ENCODE measurements around the gene ROS1.

Gene ROS1

DNA sequence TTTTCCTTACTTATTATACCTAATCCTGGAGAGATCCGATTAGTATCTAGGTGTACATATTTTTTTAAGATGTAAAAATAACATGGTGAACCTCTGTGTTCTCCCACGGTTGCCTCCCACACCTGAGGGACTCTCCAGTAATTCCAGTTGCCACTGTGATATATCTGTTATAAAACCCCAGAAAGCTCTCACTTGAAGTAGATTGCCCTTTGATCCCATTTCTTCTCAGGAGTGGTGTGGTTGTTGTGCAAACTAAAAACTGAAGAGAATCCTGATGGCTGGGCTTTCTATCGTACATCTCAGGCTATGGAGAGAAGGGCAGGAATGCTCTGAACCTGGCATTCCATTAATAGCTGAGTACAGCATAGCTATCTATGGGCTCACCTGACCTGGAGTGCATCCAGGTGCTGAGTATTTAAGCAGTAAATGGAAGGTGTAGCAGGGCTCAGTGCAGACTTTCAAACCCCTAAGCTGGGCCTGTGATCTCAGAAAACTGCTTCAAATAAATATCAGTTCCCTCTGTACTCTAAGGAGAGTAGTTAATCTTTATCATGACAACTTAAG lies 119.4 kb downstream of the ROS1 start:
- no peak for DNase-seq

DNA sequence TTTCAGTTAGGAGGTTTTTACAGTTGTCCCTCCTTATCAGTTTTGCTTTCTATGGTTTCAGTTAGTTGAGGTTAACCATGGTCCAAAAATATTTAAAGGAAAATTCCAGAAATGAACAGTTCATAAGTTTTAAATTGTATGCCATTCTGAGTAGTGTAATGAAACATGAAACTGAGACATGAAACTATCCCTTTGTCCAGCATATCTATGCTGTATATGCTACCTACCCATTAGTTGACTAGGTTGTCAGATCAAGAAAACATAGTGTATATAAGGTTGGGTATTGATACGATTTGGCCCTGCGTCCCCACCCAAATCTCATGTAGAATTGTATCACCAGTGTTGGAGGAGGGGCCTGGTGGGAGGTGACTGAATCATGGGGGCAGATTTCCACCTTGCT lies 121.3 kb downstream of the ROS1 start:
- no peak for DNase-seq

DNA sequence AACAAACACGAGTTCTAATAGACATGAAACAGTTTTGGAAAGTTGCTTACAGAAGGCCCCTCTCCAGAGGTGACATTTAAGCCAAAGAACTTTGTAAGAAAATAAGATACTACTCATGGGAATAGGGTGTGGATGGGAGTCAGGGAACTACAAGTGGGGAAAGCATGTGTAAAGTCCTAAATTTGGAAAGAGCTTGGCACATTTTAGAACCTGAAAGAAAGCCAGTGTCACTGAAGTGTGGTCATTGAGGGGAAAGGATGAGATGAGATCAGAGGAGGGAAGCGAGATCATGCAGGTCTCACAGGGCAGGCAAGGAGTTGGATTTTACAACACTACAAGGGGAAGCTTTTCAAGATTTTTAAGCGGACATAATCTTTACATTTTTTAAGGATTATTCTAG lies 122.4 kb downstream of the ROS1 start:
- DNase-seq, result no peak

DNA sequence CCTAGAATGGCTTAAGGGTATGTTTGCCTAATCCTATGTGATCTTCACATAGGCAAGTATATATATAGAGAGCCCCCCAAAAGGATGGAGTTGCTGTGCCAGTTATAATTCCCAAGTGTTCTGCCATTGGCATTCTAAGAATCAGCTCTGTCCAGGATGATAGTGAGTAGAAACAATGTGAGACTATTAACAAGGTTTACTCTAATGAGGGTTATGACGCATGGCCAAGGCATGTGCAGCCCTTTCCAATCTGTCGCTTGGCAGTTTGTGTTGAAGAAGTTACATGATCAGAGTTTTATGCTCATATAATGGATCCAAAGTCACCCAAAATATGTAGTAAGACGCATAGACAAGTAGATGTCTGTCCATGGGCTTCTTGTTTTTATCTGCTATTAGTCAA lies 126.8 kb downstream of the ROS1 start:
- no peak for DNase-seq

DNA sequence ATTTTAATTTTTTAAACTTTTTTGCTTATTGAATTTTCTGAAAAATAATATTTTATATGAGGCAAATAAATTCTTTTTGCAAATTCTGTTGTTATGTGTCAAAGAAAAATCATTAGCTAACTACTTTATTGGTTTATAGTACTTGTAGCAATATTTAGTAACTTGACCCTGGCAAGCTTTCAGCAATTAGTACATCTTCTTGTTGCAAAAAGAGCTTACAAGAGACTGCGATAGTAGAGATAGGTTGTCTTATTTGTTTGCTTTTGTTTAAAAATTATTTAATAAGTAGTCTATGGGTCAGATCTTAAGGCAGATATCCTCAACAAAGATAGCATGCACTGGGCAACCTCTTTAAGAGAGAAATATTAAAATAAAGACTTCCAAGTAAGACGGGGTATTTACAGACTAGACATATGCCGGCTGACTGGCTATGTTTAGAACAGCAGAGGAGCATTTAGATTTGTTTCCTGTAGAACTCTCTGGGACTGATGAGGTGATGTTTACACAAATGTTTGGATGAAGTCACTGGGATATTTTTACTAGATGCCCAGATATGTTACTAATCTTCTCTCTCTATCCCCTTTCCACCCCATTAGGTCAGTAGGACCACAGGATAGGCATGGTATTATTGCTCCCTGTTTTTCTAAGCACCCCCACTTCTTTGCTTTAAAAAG lies 135.4 kb downstream of the ROS1 start:
- no peak for DNase-seq

DNA sequence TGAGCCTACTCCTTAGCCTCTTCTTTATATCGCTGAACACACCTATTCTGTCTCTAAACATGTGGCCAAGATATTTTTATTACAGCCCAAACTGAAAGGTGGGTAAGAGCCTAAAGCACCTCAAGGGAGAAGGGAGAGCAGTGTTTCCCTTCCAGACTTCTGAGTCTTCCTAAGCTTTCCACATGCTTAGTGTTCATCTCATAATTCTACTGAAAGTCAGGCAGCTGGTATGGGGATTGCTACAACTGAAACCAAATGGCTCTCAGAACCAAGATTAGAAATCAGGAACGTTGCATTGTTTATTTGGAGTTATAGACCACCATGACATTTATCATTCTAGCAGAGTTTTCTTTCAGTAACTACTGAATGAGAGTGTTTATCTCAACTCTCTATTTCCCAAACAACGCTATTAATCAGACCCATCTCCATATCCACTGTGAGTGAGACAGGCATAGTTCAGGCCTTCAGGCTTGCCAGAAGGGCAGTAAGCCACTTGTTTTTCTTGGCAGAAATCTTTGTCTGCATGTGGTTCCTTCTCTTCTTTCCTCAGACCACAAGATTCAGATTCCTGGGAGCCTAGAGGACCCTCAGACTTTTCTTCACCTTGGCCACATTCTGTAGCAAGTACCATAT lies 137.5 kb downstream of the ROS1 start:
- DNase-seq, result no peak

DNA sequence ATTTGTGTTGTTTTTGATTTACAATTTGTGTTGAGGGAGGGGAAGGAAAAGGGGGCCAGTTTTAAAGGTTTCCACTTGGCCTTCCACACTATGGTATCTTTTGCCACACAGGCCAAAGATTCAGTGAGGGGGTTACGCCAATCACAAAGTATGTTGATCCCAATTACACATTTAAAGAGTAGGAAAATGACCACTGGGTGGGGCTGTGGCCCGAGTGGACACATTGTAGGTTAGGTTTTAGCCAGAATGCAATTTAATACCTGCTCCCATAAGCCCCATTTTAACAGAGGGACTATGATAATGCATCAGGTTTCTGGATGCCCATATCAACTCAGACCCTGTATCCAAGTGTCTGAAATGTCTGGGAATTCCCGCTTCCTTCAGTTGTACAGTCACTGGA lies 144.8 kb downstream of the ROS1 start:
- DNase-seq, result no peak

DNA sequence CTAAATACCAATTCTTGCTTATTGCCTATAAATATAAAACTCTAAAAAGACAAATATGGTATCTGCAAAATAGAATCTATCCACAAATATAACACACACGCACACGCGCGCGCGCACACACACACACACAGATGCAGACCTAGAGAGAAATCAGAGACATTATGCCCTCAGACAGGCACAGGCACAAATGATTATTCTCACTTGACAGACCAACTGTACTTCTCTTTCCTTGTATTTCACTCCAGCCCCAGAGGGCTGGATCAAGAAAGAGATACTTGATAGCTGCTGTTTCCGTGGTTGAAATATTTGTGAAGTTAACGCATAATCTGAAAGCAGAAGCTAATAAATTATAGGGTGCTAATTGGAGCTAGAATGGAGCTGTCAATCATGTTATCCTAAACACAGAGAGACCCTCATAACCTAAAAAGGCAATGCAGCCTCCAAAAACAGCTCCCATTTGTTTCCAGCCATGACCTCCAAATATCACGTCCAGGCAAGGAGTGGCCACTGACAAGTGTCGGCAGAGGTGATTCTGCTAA lies 148.9 kb downstream of the ROS1 start:
- DNase-seq, result no peak

DNA sequence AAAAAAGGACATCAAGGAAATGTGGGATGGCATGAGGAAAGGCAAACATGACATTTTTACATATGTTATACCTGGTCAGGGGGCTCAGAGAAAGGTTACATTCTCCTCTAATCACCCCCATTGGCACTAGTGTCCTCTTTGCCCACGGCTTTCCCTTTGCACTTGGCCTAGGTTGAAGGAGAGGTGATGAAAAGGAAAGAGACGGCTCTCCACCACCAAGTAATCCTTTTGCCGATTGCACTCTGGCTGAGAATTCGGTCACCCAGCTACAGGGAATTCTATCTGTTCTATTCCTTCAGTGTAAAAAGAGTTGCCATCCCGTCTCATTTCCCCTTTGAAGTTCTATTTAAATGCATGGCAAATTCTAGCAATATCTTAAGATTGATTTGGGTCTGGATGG lies 150.0 kb downstream of the ROS1 start:
- DNase-seq, result no peak

DNA sequence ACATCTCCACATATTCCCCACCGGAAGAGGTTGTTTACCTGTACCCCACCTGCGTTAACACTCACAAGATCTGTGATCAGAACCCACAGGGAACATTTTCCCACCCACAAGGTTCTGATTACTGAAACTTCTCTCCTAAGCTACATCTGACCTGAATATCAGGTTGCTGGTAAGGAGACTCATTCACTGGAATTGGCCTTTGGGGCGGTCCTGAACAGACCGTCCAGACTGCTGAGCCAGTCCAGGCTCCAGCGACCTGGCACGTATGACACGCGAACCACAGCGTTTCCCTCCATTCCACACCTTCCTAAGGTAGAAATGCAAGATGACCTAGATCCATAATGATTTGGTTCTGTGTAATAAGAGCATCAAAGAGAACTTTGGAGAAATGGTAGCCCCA lies 150.5 kb downstream of the ROS1 start:
- DNase-seq, result no peak

DNA sequence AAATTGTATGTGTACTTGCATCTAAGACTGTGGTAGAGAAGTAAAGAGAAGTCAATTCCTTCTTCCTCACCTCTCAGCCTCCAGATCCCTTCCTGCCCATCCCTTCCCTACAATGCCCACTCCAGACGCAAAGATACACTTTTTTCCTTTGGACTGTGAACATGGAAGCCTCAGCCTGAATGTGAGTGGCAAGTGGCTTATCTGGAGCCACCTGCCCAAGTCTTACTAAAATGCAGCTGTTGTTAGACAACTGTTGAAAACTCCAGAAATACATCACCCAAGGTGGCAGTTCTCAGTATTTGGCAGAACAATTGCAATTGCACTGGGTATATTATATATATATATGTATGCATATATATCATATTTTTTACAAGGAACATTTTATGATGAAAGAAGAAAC lies 152.9 kb downstream of the ROS1 start:
- no peak for DNase-seq

DNA sequence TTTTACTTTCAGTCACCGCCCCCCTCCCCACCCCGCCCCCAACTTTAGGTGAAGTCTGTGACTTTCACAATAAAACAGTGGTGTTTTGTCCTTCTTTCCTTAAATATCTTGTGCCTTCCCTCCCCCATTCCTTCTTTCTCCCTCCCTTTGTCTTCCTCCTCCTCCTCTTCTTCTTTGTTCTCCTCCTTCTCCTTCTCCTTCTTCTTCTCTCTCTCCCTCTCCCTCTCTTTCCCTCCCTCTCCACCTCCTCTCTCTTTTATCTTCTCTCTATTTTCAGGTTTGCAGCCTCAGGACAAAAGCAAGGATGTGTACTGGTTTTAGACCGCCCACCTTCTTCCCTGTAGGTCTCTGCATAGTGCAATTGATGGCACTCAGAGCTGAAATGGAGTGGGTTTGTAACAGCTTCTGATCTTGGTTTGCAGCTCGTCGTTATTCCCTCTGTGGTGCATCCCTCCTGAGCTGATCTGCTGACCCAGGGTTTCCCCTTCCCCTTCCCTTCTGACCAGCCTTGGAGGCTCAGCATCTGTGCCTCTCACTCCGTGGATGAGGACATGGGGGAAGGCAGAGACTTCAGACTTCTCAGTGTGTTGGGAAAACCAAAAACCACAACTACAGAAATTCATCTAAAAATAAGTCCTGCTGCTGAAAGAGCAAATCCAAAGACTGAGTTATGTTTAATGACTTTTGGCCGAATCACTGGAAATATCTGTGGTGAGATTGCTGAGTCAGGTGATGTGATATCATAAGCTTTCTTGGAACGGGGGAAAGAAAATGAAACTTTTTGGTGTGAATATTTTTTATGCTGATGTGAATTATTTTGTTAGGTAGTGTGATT lies 153.5 kb downstream of the ROS1 start:
- DNase-seq, result no peak

DNA sequence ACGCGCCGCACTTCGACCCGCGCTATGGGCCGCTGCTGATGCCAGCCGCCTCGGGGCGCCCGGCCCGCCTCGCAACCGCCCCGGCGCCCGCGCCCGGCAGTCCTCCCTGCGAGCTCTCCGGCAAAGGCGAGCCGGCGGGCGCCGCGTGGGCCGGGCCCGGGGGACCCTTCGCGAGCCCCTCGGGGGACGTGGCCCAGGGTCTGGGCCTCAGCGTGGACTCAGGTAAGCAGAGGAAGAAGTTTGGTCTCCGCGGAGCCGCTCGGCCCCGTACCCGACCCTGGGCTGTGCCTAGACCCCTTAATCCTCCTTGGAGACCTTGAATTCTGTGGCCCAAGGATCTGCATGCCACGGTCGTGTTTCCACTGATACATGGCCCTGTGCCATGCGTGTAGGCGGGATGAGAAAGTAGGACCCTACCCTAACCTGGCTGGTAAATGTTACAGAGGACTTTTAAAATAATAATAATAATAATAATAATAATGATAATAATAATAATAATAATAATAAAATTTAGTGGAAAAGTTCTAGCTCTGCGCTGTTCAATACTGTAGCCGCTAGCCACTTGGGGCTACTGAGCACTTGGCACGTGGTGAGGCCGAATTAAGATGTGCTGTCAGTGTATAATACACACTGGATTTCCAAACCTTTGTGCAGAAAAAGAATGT lies 154.8 kb downstream of the ROS1 start:
- DNase-seq, result peak in 1 of 2 experiments; percentile 56

DNA sequence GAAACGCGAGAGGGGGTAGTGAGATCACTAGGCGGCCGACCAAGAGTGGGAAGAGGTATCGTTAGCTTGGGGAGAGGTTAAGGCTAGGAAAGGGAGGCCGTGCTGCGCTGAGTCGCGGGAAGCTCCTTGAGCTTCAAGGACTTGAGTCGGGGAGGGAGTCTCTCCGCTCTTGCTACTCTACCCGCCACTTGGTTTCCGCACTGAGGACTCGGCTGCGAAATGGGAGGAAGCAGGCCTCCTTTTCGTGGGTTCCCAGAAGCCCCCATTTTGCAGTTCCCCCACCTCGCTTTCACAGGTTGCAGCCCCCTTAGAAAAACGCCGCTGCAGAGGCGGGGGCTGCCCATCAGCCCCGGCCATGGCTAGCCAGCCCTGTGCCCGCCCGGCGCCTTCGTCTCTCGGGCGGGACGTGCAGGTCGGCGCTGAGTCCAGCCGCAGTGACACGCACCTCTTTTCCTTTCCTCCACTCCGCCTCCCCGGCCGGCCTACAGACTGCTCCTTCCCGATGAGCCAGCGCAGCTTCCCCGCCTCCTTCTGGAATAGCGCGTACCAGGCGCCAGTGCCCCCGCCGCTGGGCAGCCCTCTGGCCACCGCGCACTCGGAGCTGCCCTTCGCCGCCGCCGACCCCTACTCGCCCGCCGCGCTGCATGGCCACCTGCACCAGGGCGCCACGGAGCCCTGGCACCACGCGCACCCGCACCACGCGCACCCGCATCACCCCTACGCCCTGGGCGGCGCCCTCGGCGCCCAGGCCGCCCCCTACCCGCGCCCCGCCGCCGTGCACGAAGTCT lies 155.5 kb downstream of the ROS1 start:
- DNase-seq, result peak in 1 of 2 experiments; percentile 57

DNA sequence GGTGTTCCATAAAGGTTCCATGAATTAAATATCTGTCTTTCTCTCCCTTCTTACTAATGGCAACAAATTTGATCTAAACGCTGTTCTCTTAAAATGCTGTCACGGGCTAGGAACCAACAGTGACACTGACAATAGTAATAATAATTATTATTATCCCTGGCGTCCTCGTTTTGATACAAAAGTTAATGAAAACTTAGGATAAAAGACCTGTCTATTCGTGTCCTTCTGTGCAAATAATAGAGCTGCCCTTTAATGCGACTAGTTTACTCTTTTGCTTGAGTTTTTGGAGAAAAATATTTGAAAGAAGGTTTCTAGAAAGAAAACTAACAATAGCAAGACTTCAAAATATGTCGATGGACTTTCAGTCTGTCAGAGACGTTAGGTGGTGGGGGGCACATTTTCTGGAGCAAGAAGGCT lies 156.1 kb downstream of the ROS1 start:
- DNase-seq, result no peak

DNA sequence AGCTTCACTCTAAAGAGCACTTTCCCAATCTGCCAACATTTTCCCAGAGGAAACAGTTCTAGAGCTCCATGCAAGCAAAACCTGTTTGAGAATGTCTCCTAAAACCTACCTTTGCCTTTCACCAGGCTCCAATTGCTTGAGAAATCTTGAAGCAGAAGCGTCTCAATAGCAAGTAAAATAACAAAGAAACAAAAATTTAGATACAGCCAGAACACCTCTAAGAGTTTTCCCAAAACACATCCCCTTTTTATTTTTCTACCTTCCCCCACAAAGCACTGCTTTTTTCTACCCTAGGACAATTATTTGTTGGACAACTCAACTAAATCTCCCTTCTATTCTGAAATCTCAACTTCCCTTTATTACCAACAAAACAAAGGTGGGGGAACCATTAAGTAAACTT lies 156.8 kb downstream of the ROS1 start:
- no peak for DNase-seq

DNA sequence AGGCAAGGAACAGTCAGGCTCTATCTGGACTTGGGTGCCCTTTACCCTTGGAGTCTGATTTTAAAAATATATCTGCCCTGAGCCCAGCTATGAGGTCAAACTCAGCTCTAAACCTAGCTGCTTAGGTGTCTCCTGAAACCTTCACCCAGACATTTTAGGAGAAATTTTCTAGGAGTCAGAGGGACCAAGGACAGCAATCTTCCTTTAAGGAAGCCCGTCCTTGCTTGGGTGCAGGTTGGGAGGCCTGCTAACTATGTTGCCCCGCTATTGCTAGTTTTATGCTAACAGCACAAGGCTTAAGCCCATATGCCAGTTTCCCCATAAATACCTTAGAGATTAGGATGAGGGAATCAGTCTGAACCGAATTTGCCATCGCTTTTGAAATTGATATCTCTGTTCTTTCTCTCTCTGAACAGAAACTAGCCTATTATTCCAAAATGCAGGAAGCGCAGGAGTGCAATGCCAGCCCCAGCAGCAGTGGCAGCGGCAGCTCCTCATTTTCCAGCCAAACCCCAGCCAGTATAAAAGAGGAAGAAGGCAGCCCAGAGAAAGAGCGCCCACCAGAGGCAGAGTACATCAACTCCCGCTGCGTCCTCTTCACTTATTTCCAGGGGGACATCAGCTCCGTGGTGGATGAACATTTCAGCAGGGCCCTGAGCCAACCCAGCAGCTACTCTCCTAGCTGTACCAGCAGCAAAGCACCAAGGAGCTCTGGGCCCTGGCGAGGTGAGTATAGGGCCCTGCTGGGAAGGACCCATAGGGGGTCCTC lies 157.8 kb downstream of the ROS1 start:
- DNase-seq, result peak in 1 of 2 experiments; percentile 47

DNA sequence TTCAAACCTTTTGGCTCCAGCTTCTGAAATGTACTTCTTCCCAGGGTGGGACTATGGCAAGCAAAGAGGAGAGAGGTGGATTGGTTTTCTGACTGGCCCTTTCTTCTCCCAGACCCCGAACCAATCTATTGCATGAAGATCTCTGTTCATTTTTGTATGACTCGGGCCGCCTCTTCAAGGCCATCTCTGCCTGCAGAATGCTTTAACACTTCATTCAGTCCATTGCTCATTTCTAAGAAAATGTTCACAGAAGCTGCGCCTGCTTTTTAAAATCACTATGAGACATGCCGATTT lies 158.7 kb downstream of the ROS1 start:
- DNase-seq, result no peak

DNA sequence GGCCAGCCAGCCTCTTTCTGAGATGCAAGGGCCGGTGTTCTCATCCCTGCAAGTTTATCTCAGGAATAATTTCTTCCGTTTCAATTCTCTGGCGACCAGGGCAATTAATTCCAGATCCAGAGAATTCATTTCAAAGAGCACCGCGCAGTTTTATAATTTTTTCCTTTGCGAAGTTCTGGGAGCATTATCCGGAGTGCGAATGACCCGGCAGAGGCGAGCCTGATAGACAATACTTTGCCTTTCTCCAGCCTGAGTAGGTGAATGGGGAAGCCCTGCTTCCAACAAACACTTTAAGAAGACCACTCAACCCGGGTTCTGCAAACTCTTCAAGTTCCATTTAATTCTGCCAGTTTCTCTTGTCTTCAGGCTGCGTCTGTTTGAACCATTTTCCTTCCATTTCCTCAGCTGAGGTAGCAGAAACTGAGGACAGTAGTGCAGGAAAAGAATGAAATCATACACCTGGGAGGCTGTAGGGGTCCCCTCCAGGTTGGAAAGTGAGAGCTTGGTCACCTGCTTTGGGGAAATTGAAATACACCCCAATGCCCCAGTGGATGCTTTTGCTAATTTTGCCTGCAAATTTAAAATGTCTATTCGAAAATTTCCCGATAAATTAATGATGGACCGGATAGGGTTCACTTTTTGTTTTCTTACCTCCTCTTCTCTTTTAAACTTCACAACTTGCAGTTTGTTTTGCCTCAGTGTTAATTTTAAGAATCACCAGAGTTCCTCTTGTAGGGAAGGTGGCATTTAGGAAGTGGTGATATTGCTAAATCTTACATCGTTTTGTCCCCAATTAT lies 159.3 kb downstream of the ROS1 start:
- no peak for DNase-seq

DNA sequence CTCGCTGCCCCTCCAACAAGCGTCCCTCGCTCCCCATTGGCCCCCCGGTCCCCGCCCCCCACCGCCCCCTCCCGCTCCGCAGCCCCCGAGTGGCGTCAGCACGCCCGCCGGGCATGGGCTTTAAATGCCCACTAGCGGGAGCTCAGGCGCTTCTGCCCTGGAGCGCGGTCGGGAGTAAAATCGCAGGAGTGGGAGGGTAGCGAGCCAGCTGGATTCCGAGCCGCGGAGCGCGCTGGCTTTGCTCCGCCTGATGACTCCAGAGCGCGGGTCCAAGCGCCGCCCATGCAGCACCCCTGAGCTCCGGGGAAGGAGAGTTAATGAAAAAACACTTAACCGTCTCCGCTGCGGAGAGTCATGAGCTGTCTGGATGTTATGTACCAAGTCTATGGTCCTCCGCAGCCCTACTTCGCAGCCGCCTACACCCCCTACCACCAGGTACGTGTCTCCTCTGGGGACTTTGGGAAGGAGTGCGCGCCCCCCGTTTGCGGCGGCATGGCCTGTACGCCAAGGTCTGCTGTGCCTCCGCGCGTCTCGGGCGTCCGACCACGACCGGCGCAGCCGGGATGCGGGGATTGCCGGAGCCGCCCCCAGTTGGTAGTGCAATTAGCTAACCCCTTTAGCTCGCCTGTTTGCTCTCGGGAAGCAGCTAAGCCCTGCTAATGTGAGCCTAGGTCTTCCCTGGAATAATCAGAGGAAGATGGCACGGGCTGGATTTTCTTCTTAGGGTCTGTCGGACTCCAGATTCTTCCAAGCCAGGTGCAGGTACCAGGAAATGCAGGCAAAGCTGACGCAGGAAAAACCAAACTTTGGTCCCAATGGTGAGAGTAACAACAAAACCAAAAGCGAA lies 160.1 kb downstream of the ROS1 start, which contains the start of gene VGLL2:
Gene VGLL2, plus strand, starts transcription at position 149 of the 847 bp plus-strand sequence. Its CDS starts 206 bp downstream, at position 355.
- peak; percentile 31 to 87 for DNase-seq
